HCT116 (cell line): ENCODE results near the gene SEBOX. TPM values are rescaled to one million over a fixed set of nuclear protein-coding genes. Genes with fewer than 3 reads are reported as not detected.

Experiments
- ATAC-seq: fragments of 200-7000 bp; cut with Tn5 transposase; 2 replicates; pipeline ENCODE4 v1.9.1; 2020; ENCODE audit warnings: mild to moderate bottlenecking, moderate library complexity
- BruUV-seq: library from RNA; stranded (reverse); fragments of 400-500 nt; replicated peaks from 2 replicates; lab custom pipeline; 2021; lab: Mats Ljungman, UMichigan
- CTCF ChIA-PET: fragments of 300-600 bp; sonication (Branson Sonifier 250); formaldehyde crosslinking; loops from one replicate; lab custom pipeline; 2021; ENCODE audit warnings: antibody characterized with exemption; lab: Charles Lee
- POLR2A ChIA-PET: fragments of 300-600, 350-600 bp; sonication (Branson Sonifier 250); formaldehyde crosslinking; loops from one replicate; lab custom pipeline; 2021; ENCODE audit warnings: antibody characterized with exemption; lab: Charles Lee
- RAD21 ChIA-PET, 2 experiments: fragments of 300-600 bp; sonication (Branson Sonifier 250); formaldehyde crosslinking; loops; one replicate each; lab custom pipeline; 2023; ENCODE audit warnings: low total read pairs in 2 of 2; ENCODE audit not compliant: uncharacterized antibody in 2 of 2, unreplicated experiment in 2 of 2, low non-redundant PET in 1 of 2; lab: Charles Lee
- DNase-seq: peaks from one replicate; pipeline ENCODE4 v3.0.0-alpha.2; 2010; ENCODE audit warnings: low read depth, low spot score
- H2AFZ ChIP-seq: fragments of 200-600 bp; shearing (Covaris generic), sonication (generic); 2 replicates; pipeline ENCODE4 v1.6.1; 2017; ENCODE audit warnings: low read depth, mixed run types, mixed read lengths, antibody characterized with exemption, low read length; ENCODE audit not compliant: poor library complexity, severe bottlenecking
- H3K27ac ChIP-seq: 2 replicates; pipeline ENCODE4 v1.5.1; 2012; ENCODE audit warnings: low read depth, low read length
- H3K27me3 ChIP-seq: fragments of 200-600 bp; sonication (generic); 2 replicates; pipeline ENCODE4 v1.6.1; 2016; ENCODE audit warnings: mixed run types, low read length, mixed read lengths; ENCODE audit not compliant: insufficient read depth
- H3K36me3 ChIP-seq, 2 experiments: fragments of 200-500 bp in 1 of 2; fragments of 200-600 bp in 1 of 2; sonication (Bioruptor generic) in 1 of 2; sonication (generic) in 1 of 2; 2 replicates each; pipeline versions ENCODE4 v1.5.1 to v1.6.1; 2014 to 2016; ENCODE audit warnings: low read length in 2 of 2, inconsistent platforms in 1 of 2, mixed read lengths in 1 of 2, mixed run types in 1 of 2; ENCODE audit not compliant: insufficient read depth in 2 of 2, control insufficient read depth in 1 of 2
- H3K4me1 ChIP-seq, 2 experiments: fragments of 200-600 bp in 1 of 2; sonication (generic) in 1 of 2; 2 replicates each; pipeline versions ENCODE4 v1.5.1 to v1.6.1; 2012 to 2017; ENCODE audit warnings: low read length in 2 of 2, inconsistent platforms in 1 of 2, mild to moderate bottlenecking in 1 of 2, mixed read lengths in 1 of 2, mixed run types in 1 of 2, moderate library complexity in 1 of 2; ENCODE audit not compliant: insufficient read depth in 2 of 2, control insufficient read depth in 1 of 2
- H3K4me2 ChIP-seq: fragments of 200-600 bp; sonication (generic); 2 replicates; pipeline ENCODE4 v1.6.1; 2017; ENCODE audit warnings: mixed run types, low read length, mixed read lengths
- H3K4me3 ChIP-seq, 2 experiments: fragments of 200-600 bp in 1 of 2; sonication (generic) in 1 of 2; replicated peaks in 1 of 2; 2 replicates each; pipeline ENCODE4 v1.5.1; 2011 to 2016; ENCODE audit warnings: low read length in 2 of 2, control low read depth in 1 of 2, low read depth in 1 of 2, mild to moderate bottlenecking in 1 of 2, mixed read lengths in 1 of 2, mixed run types in 1 of 2
- H3K79me2 ChIP-seq: fragments of 200-600 bp; sonication (generic); 2 replicates; pipeline ENCODE4 v1.6.1; 2017; ENCODE audit warnings: mild to moderate bottlenecking, mixed run types, low read length, moderate library complexity, mixed read lengths; ENCODE audit not compliant: insufficient read depth
- H3K9ac ChIP-seq: fragments of 200-600 bp; sonication (generic); 2 replicates; pipeline ENCODE4 v1.6.1; 2016; ENCODE audit warnings: low read length, mixed read lengths
- H3K9me2 ChIP-seq: fragments of 200-600 bp; sonication (generic), shearing (Covaris generic); 2 replicates; pipeline ENCODE4 v1.6.1; 2017; ENCODE audit warnings: mixed run types, mild to moderate bottlenecking, moderate library complexity; ENCODE audit not compliant: insufficient read depth
- H3K9me3 ChIP-seq, 2 experiments: fragments of 200-500 bp in 1 of 2; fragments of 200-600 bp in 1 of 2; sonication (Bioruptor generic) in 1 of 2; sonication (generic) in 1 of 2; 2 replicates each; pipeline ENCODE4 v1.6.1; 2014 to 2017; ENCODE audit warnings: low read length in 2 of 2, mixed read lengths in 2 of 2, inconsistent platforms in 1 of 2, low read depth in 1 of 2, mild to moderate bottlenecking in 1 of 2, mixed run types in 1 of 2, moderate library complexity in 1 of 2; ENCODE audit not compliant: control insufficient read depth in 1 of 2, insufficient read depth in 1 of 2
- H4K20me1 ChIP-seq: fragments of 200-600 bp; sonication (generic), shearing (Covaris generic); 2 replicates; pipeline ENCODE4 v1.6.1; 2017; ENCODE audit warnings: mixed run types, mild to moderate bottlenecking, moderate library complexity; ENCODE audit not compliant: insufficient read depth
- ATF3 ChIP-seq: IDR thresholded peaks from 2 replicates; pipeline ENCODE4 v1.6.1; 2012
- CBX3 ChIP-seq: IDR thresholded peaks from 2 replicates; pipeline ENCODE4 v1.6.1; 2012; ENCODE audit warnings: low read depth
- CEBPB ChIP-seq: IDR thresholded peaks from 2 replicates; pipeline ENCODE4 v1.6.1; 2012; ENCODE audit warnings: low read depth
- CTCF ChIP-seq, 3 experiments: fragments of 200-600 bp in 1 of 3; sonication (generic) in 1 of 3; IDR thresholded peaks in 2 of 3; conservative IDR thresholded peaks in 1 of 3; 2 replicates each; pipeline ENCODE4 v1.5.1; 2012 to 2017; ENCODE audit warnings: low read depth in 2 of 3, low read length in 2 of 3, antibody characterized with exemption in 1 of 3, borderline replicate concordance in 1 of 3, control low read depth in 1 of 3, mild to moderate bottlenecking in 1 of 3, mixed read lengths in 1 of 3, mixed run types in 1 of 3, moderate library complexity in 1 of 3; ENCODE audit not compliant: insufficient read depth in 1 of 3
- EZH2 ChIP-seq: fragments of 200-600 bp; sonication (generic); IDR thresholded peaks from 2 replicates; pipeline ENCODE4 v1.6.1; 2017; ENCODE audit warnings: antibody characterized with exemption, mixed run types
- FOSL1 ChIP-seq: IDR thresholded peaks from 2 replicates; pipeline ENCODE4 v1.6.1; 2012; ENCODE audit warnings: low read depth
- MAX ChIP-seq: IDR thresholded peaks from 2 replicates; pipeline ENCODE4 v1.6.1; 2012
- POLR2A ChIP-seq: IDR thresholded peaks from 2 replicates; pipeline ENCODE4 v1.7.0; 2011; ENCODE audit warnings: borderline replicate concordance; ENCODE audit not compliant: insufficient read depth, insufficient read length; ENCODE audit errors: extremely low read depth
- POLR2AphosphoS5 ChIP-seq: IDR thresholded peaks from 2 replicates; pipeline ENCODE4 v1.6.1; 2011; ENCODE audit warnings: mild to moderate bottlenecking, low read depth, low read length, moderate library complexity
- RAD21 ChIP-seq: IDR thresholded peaks from 2 replicates; pipeline ENCODE4 v1.6.1; 2012; ENCODE audit warnings: low read depth, mild to moderate bottlenecking
- REST ChIP-seq: IDR thresholded peaks from 2 replicates; pipeline ENCODE4 v1.6.1; 2012; ENCODE audit warnings: low read depth
- SIN3A ChIP-seq: IDR thresholded peaks from 2 replicates; pipeline ENCODE4 v1.6.1; 2012; ENCODE audit warnings: low read depth
- SP1 ChIP-seq: IDR thresholded peaks from 2 replicates; pipeline ENCODE4 v1.6.1; 2012; ENCODE audit warnings: low read depth
- TCF7L2 ChIP-seq: IDR thresholded peaks from 2 replicates; pipeline ENCODE4 v1.7.0; 2011; ENCODE audit warnings: borderline replicate concordance, inconsistent platforms; ENCODE audit not compliant: insufficient read depth, insufficient read length; ENCODE audit errors: extremely low read depth
- ZBTB33 ChIP-seq: IDR thresholded peaks from 2 replicates; pipeline ENCODE4 v1.6.1; 2011; ENCODE audit warnings: mild to moderate bottlenecking, low read length, moderate library complexity; ENCODE audit not compliant: insufficient replicate concordance; ENCODE audit errors: extremely low read depth
- ZFX ChIP-seq: fragments of 450-650 bp; IDR thresholded peaks from 2 replicates; pipeline ENCODE4 v1.6.1; 2017
- ZNF274 ChIP-seq: fragments of 200-500 bp; sonication (Bioruptor generic); IDR thresholded peaks from 2 replicates; pipeline ENCODE4 v1.6.1; 2014; ENCODE audit warnings: mild to moderate bottlenecking, low read depth, low read length, inconsistent platforms
- intact Hi-C: fragments of 100-400 bp; cut with micrococcal nuclease; formaldehyde crosslinking; loops from 2 replicates; pipeline ENCODE4 v1.10.0; 2022
- total RNA-seq: library from RNA; stranded (reverse); gene quantifications from one replicate; pipeline ENCODE4 v1.2.1, GENCODE V29; 2021; ENCODE audit not compliant: unreplicated experiment

SEBOX gene
- total RNA-seq, 1 experiment from 2014 or later, result not detected

- no peak overlapping the region for H3K4me2 ChIP-seq
- H3K4me3 ChIP-seq, result no peak overlapping the region
- ChIA-PET RAD21 (no interaction called here), POLR2A (no interaction called here), CTCF (no interaction called here)
- H3K4me1 ChIP-seq, result no peaks in the 10 kb centered on the region
- H3K9me3 ChIP-seq, result no peaks in the 10 kb centered on the region
- no peaks in the 10 kb centered on the region for H3K27me3 ChIP-seq
- ATAC-seq, result no peak
- no peak for TF ChIP-seq CEBPB
- TF ChIP-seq ZNF274, result no peak
- no peak for TF ChIP-seq SIN3A
- TF ChIP-seq CTCF (IDR thresholded peaks at IDR 0.05 in 2 of 3, conservative IDR thresholded peaks at IDR 0.05 in 1 of 3; ENCODE audit: borderline replicate concordance in 1 of 3, insufficient read depth in 1 of 3, low read depth in 2 of 3, low read length in 2 of 3), result no peak
- TF ChIP-seq POLR2AphosphoS5, result no peak
- no peak for TF ChIP-seq EZH2
- TF ChIP-seq FOSL1, result no peak
- no peak for TF ChIP-seq ZFX
- TF ChIP-seq ZBTB33, result no peak
- no peak for TF ChIP-seq TCF7L2
- no peak for TF ChIP-seq SP1
- no peak for TF ChIP-seq REST
- no peak for TF ChIP-seq CBX3
- TF ChIP-seq RAD21, result no peak
- no peak for TF ChIP-seq ATF3
- TF ChIP-seq MAX, result no peak
- no peak for TF ChIP-seq POLR2A
- H2AFZ ChIP-seq, result no peak overlapping the region
- H3K79me2 ChIP-seq, result no peaks in the 10 kb centered on the region
- no peak overlapping the region for H3K27ac ChIP-seq
- H3K9me2 ChIP-seq, result no peaks in the 10 kb centered on the region
- H4K20me1 ChIP-seq, result no peaks in the 10 kb centered on the region
- H3K9ac ChIP-seq, result no peak overlapping the region
- no peak for DNase-seq
- H3K36me3 ChIP-seq, result no peaks in the 10 kb centered on the region
- BruUV-seq, result no TSS peak
- intact Hi-C loops, result no loop called here
Measured at GRCh38 chr17:28390563-28390962, 25.6 kb upstream of the SEBOX start.
